HL-60 (cell line): Measurements from ENCODE around the gene ABI3BP.

Experiments used
- DNase-seq, 2 experiments: peaks; one replicate each; pipeline ENCODE4 v3.0.0-alpha.2; 2010 to 2020; ENCODE audit warnings: low read depth in 1 of 2, low spot score in 1 of 2
- H3K27ac ChIP-seq: fragments of 250-450 bp; sonication (Bioruptor Pico); replicated peaks from 2 replicates; pipeline ENCODE4 v1.5.1; 2020; ENCODE audit warnings: mild to moderate bottlenecking, moderate library complexity
- H3K27me3 ChIP-seq: fragments of 250-450 bp; sonication (Bioruptor Pico); 2 replicates; pipeline ENCODE4 v1.5.1; 2021; ENCODE audit warnings: mild to moderate bottlenecking, moderate library complexity; ENCODE audit not compliant: insufficient read depth, poor library complexity, severe bottlenecking
- H3K4me3 ChIP-seq: replicated peaks from 2 replicates; pipeline ENCODE4 v1.5.1; 2011; ENCODE audit warnings: mild to moderate bottlenecking, control low read depth, low read length; ENCODE audit not compliant: insufficient read depth
- GABPA ChIP-seq: IDR thresholded peaks from 2 replicates; pipeline ENCODE4 v1.6.1; 2012; ENCODE audit warnings: low read depth
- POLR2AphosphoS5 ChIP-seq: IDR thresholded peaks from 2 replicates; pipeline ENCODE4 v1.6.1; 2012; ENCODE audit warnings: low read depth
- SPI1 ChIP-seq: IDR thresholded peaks from 2 replicates; pipeline ENCODE4 v1.6.1; 2012; ENCODE audit warnings: low read depth, mild to moderate bottlenecking, borderline replicate concordance
- TF ChIP-seq, protein P1 (sequence below): IDR thresholded peaks from one replicate; pipeline ENCODE4 v1.5.1; 2011; ENCODE audit warnings: low read length, control low read depth, inconsistent platforms; ENCODE audit not compliant: insufficient read depth
- TF ChIP-seq, protein P2 (sequence below): IDR thresholded peaks from 2 replicates; pipeline ENCODE4 v1.6.1; 2012; ENCODE audit warnings: low read depth; ENCODE audit not compliant: insufficient replicate concordance

The ABI3BP gene

DNA sequence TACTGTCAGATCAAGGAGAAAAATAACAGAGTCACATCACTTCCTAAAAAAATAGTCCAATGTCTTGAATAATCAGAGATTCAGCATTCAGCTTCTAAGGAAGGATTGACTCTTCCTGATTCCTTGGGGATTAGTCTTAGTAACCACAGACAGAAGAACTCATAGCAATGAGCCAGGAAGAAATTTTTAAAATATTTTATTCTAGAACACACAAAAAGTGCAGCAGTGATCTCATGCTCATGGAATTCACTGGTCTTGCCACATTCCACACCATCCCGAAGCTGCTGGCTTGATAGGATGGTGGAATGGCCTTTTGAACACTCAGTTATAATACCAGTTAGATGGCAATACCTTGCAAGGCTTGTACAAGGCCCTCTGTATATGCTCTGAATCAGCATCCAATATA, 43.0 kb upstream of the ABI3BP start:
- TF ChIP-seq, protein P1, sequence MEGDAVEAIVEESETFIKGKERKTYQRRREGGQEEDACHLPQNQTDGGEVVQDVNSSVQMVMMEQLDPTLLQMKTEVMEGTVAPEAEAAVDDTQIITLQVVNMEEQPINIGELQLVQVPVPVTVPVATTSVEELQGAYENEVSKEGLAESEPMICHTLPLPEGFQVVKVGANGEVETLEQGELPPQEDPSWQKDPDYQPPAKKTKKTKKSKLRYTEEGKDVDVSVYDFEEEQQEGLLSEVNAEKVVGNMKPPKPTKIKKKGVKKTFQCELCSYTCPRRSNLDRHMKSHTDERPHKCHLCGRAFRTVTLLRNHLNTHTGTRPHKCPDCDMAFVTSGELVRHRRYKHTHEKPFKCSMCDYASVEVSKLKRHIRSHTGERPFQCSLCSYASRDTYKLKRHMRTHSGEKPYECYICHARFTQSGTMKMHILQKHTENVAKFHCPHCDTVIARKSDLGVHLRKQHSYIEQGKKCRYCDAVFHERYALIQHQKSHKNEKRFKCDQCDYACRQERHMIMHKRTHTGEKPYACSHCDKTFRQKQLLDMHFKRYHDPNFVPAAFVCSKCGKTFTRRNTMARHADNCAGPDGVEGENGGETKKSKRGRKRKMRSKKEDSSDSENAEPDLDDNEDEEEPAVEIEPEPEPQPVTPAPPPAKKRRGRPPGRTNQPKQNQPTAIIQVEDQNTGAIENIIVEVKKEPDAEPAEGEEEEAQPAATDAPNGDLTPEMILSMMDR, result no peak
- TF ChIP-seq, protein P2, sequence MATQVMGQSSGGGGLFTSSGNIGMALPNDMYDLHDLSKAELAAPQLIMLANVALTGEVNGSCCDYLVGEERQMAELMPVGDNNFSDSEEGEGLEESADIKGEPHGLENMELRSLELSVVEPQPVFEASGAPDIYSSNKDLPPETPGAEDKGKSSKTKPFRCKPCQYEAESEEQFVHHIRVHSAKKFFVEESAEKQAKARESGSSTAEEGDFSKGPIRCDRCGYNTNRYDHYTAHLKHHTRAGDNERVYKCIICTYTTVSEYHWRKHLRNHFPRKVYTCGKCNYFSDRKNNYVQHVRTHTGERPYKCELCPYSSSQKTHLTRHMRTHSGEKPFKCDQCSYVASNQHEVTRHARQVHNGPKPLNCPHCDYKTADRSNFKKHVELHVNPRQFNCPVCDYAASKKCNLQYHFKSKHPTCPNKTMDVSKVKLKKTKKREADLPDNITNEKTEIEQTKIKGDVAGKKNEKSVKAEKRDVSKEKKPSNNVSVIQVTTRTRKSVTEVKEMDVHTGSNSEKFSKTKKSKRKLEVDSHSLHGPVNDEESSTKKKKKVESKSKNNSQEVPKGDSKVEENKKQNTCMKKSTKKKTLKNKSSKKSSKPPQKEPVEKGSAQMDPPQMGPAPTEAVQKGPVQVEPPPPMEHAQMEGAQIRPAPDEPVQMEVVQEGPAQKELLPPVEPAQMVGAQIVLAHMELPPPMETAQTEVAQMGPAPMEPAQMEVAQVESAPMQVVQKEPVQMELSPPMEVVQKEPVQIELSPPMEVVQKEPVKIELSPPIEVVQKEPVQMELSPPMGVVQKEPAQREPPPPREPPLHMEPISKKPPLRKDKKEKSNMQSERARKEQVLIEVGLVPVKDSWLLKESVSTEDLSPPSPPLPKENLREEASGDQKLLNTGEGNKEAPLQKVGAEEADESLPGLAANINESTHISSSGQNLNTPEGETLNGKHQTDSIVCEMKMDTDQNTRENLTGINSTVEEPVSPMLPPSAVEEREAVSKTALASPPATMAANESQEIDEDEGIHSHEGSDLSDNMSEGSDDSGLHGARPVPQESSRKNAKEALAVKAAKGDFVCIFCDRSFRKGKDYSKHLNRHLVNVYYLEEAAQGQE, result no peak
- TF ChIP-seq GABPA, result no peak
- no peak for TF ChIP-seq SPI1
- no peak for TF ChIP-seq POLR2AphosphoS5
- DNase-seq, result no peak
- Histone ChIP-seq H3K4me3 (no peak overlapping the region), H3K27me3 (no peaks in the 10 kb centered on the region), H3K27ac (no peak overlapping the region)

DNA sequence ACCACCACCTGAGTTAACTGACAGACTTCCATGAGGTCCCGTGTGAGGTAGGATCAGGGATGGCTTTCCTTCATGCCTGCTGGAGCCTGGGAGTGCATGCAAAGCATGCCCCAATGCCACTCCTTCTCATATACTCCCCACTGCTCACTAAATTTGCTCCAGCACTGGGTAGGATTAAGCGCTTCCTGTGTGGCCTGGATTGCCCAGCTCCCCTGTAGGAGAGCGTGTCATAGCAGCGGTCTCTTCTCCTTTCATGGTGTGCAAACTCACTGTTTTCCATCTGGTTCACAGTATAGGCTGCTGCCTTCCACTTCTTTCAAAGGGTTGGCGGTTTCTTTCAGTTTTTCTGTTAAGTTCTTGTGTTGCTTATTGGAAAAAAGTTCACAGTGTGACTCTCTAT, 34.1 kb upstream of the ABI3BP start:
- TF ChIP-seq, protein P2, result no peak
- TF ChIP-seq POLR2AphosphoS5 (no peak), GABPA (no peak), SPI1 (no peak)
- TF ChIP-seq, protein P1, result no peak
- no peaks in the 10 kb centered on the region for H3K27me3 ChIP-seq
- no peak overlapping the region for H3K4me3 ChIP-seq
- no peak for DNase-seq
- H3K27ac ChIP-seq, result no peak overlapping the region

DNA sequence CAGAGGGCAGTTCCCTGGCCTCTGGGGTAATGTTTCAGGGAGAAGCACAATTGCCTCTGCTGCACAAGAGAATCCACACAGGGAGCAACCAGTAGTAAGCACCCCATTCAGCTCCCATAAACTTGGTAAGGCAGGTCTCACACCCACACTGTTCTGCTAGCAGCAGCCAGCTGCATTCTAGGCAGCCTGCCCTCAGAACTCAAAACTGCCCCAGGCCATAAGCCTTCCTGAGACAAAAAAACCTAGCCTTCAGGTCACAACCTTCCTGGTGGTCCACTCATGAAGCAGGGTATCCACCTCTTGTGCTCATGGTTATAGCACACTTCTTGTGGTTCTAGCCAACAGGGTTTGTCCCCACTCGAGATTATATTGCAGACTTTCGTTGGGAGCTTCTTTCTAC, 33.7 kb upstream of the ABI3BP start:
- TF ChIP-seq GABPA (no peak), POLR2AphosphoS5 (no peak), SPI1 (no peak)
- TF ChIP-seq, protein P2, result no peak
- TF ChIP-seq, protein P1, result no peak
- H3K4me3 ChIP-seq, result no peak overlapping the region
- H3K27ac ChIP-seq, result no peak overlapping the region
- no peak for DNase-seq
- H3K27me3 ChIP-seq, result no peaks in the 10 kb centered on the region
